Right lobe of liver (tissue), 4 donors: ENCODE measurements around the gene BTBD1.

ENCODE experiments used
- CTCF ChIP-seq, 4 donors: fragments of 200-600 bp in 3 of 4; fragments of 450-650 bp in 1 of 4; IDR thresholded peaks; one replicate each; pipeline versions ENCODE4 v1.5.1 to v1.8.0; 2016 to 2022; ENCODE audit warnings: antibody characterized with exemption in 4 of 4, mild to moderate bottlenecking in 2 of 4
- POLR2A ChIP-seq: fragments of 450-650 bp; IDR thresholded peaks from one replicate; pipeline ENCODE4 v1.6.1; 2017; ENCODE audit warnings: antibody characterized with exemption, mild to moderate bottlenecking
- donor health status: DM: no; HTN: no; CAD: no.
- donor health status: DM: no; HTN: no; CAD: no.
- donor health status: DM: no; HTN: yes; CAD: no.

- TF ChIP-seq CTCF (IDR thresholded peaks at IDR 0.05) (no peak), POLR2A (no peak)
Measured at GRCh38 chr15:83063551-83063950, 3.5 kb downstream of the BTBD1 start.
